Right lobe of liver (tissue), 6 donors: ENCODE results near the gene TUBA3C. TPM values are rescaled to one million over a fixed set of nuclear protein-coding genes. Genes with fewer than 3 reads are reported as not detected.
A peak's percentile ranks its signal among the peaks of the same experiment; 100 is the strongest.
"Not testable (repeated sequence)": the region's sequence is repeated elsewhere in the genome, so short reads cannot be mapped to it uniquely, and the experiment has no call there.

ENCODE experiments used
- ATAC-seq, 4 donors: fragments of 200-7000 bp; cut with Tn5 transposase; one replicate each; pipeline ENCODE4 v1.9.1; 2020; ENCODE audit warnings: mild to moderate bottlenecking in 4 of 4, moderate library complexity in 4 of 4
- DNase-seq, 3 donors: peaks; one replicate each; pipeline ENCODE4 v3.0.0-alpha.2; 2020
- H3K27ac ChIP-seq, 3 donors: fragments of 200-600 bp; one replicate each; pipeline ENCODE4 v1.8.0; 2022
- H3K27me3 ChIP-seq, 2 donors: fragments of 200-600 bp; one replicate each; pipeline ENCODE4 v1.8.0; 2022
- H3K36me3 ChIP-seq, 4 donors: fragments of 200-600 bp; sonication (generic) in 1 of 4; one replicate each; pipeline versions ENCODE4 v1.5.1 to v1.8.0; 2017 to 2022; ENCODE audit warnings: control low read depth in 1 of 4
- H3K4me1 ChIP-seq, 4 donors: fragments of 200-600 bp; sonication (generic) in 1 of 4; one replicate each; pipeline versions ENCODE4 v1.5.1 to v1.8.0; 2017 to 2022; ENCODE audit warnings: control low read depth in 1 of 4
- H3K4me3 ChIP-seq, 3 donors: fragments of 200-600 bp; one replicate each; pipeline ENCODE4 v1.8.0; 2022
- H3K9me3 ChIP-seq, 4 donors: fragments of 200-600 bp; sonication (generic) in 1 of 4; one replicate each; pipeline versions ENCODE4 v1.5.1 to v1.8.0; 2017 to 2022; ENCODE audit warnings: control low read depth in 1 of 4
- CTCF ChIP-seq, 4 donors: fragments of 200-600 bp in 3 of 4; fragments of 450-650 bp in 1 of 4; IDR thresholded peaks; one replicate each; pipeline versions ENCODE4 v1.5.1 to v1.8.0; 2016 to 2022; ENCODE audit warnings: antibody characterized with exemption in 4 of 4, mild to moderate bottlenecking in 2 of 4
- POLR2A ChIP-seq: fragments of 450-650 bp; IDR thresholded peaks from one replicate; pipeline ENCODE4 v1.6.1; 2017; ENCODE audit warnings: antibody characterized with exemption, mild to moderate bottlenecking
- WGBS: methylation state at CpG from one replicate; pipeline ENCODE4 v1.1.6; 2018; ENCODE audit warnings: low coverage, low lambda C conversion rate; ENCODE audit not compliant: insufficient coverage; ENCODE audit errors: missing lambda C conversion rate; 5-methylcytosine and 5-hydroxymethylcytosine counted together
- intact Hi-C, 2 donors: fragments of 100-400 bp; cut with DNase I; formaldehyde crosslinking; loops; one replicate each; pipeline versions ENCODE4 v1.11.2 to v1.14.1; 2022
- long read RNA-seq: library from polyadenylated mRNA; unstranded; transcript quantifications from one replicate; pipeline ENCODE4 v2.0.0, GENCODE V29; 2019
- total RNA-seq, 6 experiments: library from RNA; depleted of rRNA in 2 of 6; stranded (reverse); fragments of >200 nt in 2 of 6; fragmentation: NEBNext Ultra II Directional in 3 of 6; extraction: Animal tissue kit (Norgen Biotek cat#: 25700) in 3 of 6; gene quantifications; one replicate each; pipeline versions ENCODE4 v1.1.0 to v1.2.4, GENCODE V29; 2016 to 2023
- donor health status: DM: no; HTN: yes; CAD: no.
- donor health status: DM: no; HTN: no; CAD: no.
- donor health status: DM: no; HTN: no; CAD: no.
- donor health status: DM: no; HTN: yes; CAD: no.
- donor health status: DM: no; HTN: yes; CAD: no.

The TUBA3C gene
- not detected for total RNA-seq
- long read RNA-seq, result 0 reads

DNA sequence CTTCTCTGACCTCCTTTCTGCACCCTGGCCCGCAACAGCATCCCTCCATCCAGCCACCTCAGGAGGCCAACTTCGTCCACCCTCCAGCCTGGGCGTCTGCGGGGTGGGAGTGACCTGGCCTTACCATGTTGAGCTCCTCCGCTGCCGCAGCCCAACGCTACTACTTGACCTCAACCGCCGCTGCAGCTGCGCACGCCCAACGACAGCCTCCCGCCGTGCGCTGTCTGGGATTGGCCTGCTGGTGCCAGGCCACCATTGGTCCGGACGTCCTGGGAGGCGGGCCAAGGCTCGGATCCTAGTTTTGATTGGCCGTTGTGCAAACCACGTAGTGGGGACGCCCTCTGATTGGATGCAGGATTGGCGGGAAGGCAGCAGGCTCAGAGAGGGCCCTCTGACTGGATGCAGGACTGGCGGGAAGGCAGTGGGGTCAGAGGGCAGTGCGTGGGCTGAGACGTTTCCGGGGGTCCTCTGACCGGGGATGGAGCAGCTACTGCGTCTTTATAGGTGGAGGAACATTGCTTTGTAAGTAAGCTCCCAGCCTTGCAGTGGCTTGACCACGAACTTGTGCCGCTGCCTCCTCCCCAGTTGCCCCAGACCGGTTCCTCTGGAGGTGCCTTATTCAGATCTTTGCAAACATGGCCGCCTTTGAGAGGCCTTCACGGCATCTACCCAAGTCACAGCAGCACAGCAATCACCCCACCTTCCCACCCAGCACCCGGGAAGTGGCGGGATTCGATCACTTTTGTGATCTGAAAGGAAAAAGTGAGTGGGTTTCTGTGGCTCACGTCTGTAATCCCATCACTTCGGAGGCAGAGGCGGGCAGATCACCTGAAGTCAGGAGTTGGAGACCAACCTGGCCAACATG, at the start of gene TUBA3C:
Gene TUBA3C (minus strand): TSS at position 204 of the 865 bp plus-strand sequence. CDS start 77 bp downstream, at position 127.
- intact Hi-C loops, result no loop called here
- no peaks in the 10 kb centered on the region for H3K9me3 ChIP-seq
- H3K36me3 ChIP-seq, result no peaks in the 10 kb centered on the region
- DNase-seq, result no peak
- H3K27ac ChIP-seq, result no peak within 1 kb of the TSS
- WGBS, result 77% methylated on average over 10 of the region's 40 CpGs
- H3K4me1 ChIP-seq, result no peaks in the 10 kb centered on the region
- no peaks in the 10 kb centered on the region for H3K27me3 ChIP-seq
- no peak within 1 kb of the TSS for H3K4me3 ChIP-seq
- ATAC-seq, result peak in 1 of 4 donors; percentile 24
- TF ChIP-seq CTCF (IDR thresholded peaks at IDR 0.05), result no peak
- no peak for TF ChIP-seq POLR2A

DNA sequence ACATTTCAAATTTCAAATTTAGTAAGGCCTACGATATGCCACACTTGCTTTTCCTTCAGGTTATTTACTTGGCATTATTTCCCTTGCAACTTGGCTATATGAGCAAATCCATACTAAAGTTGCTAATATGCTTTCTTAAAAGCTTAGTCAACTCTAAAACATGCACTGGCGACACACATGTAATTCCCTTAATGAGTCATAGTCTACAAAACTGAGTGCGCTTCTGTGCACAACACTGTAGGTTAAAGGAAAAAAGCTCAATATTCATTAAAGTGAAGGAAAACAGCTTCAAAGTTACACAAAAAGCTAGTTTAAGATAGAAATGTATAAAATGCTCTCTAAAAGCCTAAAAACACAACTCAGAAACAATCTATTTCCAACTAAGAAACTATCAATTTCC, 25.8 kb upstream of the TUBA3C start:
- H3K9me3 ChIP-seq, intact Hi-C loops, H3K4me1 ChIP-seq, H3K27ac ChIP-seq, DNase-seq, ATAC-seq, H3K36me3 ChIP-seq, H3K4me3 ChIP-seq, H3K27me3 ChIP-seq: not testable (repeated sequence)
- WGBS, result 60% methylated on average over 3 of the region's 3 CpGs

DNA sequence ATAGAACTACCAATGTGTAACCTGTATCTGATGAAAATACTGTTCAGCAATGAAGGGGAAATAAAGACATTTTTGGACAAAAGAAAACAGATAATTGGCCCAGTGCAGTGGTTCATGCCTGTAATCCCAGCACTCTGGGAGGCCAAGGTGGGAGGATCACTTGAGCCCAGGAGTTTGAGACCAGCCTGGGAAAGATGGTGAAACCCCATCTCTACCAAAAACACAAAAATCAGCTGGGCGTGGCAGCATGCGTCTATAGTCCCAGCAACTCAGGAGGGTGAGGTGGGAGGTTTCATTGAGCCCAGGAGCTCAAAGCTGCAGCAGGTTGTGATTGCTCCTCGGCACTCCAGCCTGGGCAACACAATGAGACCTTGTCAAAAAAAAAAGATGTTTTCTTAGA, 11.0 kb upstream of the TUBA3C start:
- H3K27me3 ChIP-seq, ATAC-seq, DNase-seq, H3K36me3 ChIP-seq, H3K4me3 ChIP-seq, intact Hi-C loops, H3K27ac ChIP-seq, H3K4me1 ChIP-seq, H3K9me3 ChIP-seq: not testable (repeated sequence)
- WGBS, result 82% methylated on average over 3 of the region's 3 CpGs

GRCh38 chr13:19189911-19190310, 8.3 kb upstream of the TUBA3C start:
- H3K9me3 ChIP-seq, intact Hi-C loops, H3K36me3 ChIP-seq, H3K27me3 ChIP-seq, DNase-seq, H3K4me3 ChIP-seq, H3K4me1 ChIP-seq, ATAC-seq, H3K27ac ChIP-seq: not testable (repeated sequence)
- WGBS, result 35% methylated on average over 3 of the region's 3 CpGs

- H3K4me1 ChIP-seq, intact Hi-C loops, H3K27ac ChIP-seq, DNase-seq, H3K27me3 ChIP-seq, H3K4me3 ChIP-seq, ATAC-seq, H3K36me3 ChIP-seq, H3K9me3 ChIP-seq: not testable (repeated sequence)
- WGBS, result 11% methylated on average over 2 of the region's 5 CpGs
Measured at GRCh38 chr13:19189368-19189767, 7.7 kb upstream of the TUBA3C start.

DNA sequence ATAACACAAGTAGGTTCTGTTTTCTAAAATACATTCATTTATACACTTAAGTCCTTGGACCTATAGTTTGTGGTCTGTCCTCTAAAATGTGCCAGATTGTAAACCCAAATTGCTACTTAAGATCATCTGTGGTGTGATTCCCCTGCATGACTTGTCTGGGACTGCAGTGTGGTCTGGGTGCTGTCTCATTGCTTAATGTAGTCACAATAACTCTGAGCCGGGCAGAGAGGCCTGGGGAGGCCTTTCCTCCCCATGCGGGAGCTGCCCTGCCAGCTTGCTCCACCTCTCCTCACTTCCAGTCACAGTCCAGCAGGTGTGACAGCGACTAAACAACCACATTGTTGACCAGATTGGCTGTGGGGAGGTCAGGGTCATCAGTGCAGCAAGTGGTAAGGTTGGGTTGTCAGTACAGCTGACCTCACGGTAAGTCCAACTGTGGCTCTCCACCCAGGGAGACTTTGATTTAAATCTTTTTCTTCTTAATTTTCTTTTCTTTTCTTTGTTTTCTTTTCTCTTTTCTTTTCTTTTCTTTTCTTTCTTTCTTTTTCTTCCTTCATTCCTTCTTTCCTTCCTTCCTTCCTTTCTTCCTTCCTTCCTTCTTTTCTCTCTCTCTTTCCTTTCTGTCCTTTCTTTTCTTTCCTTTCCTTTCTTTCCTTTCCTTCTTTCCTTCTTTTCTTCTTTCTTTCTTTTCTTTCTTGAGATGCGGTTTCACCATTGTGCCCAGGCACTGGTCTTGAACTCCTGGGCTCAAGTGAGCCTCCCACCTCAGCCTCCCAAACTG, 4.4 kb upstream of the TUBA3C start:
- TF ChIP-seq CTCF (IDR thresholded peaks at IDR 0.05) (no peak), POLR2A (no peak)
- Histone ChIP-seq H3K36me3 (no peaks in the 10 kb centered on the region), H3K9me3 (no peaks in the 10 kb centered on the region), H3K4me1 (no peaks in the 10 kb centered on the region), H3K4me3 (no peak overlapping the region), H3K27me3 (no peaks in the 10 kb centered on the region), H3K27ac (no peak overlapping the region)
- 52% methylated on average over 5 of the region's 5 CpGs for WGBS
- intact Hi-C loops, result no loop called here
- DNase-seq (no peak), ATAC-seq (no peak)
